T-helper 2 cell treated with Interferon-gamma antibody and Interleukin-4, amounts not matched to agents 5 μg/mL and 100 μg/mL, for 36 hours (primary cell): ENCODE measurements around the gene ERFL.

Experiments used
- DNase-seq: peaks from one replicate; pipeline ENCODE4 v3.0.0; 2021; ENCODE audit warnings: low spot score
- H3K27ac Mint-ChIP-seq: one replicate; pipeline ENCODE4 v1.8.0; 2021; ENCODE audit warnings: mild to moderate bottlenecking, mixed read lengths
- H3K27me3 Mint-ChIP-seq: one replicate; pipeline ENCODE4 v1.8.0; 2021; ENCODE audit warnings: low read depth, mixed read lengths
- H3K36me3 Mint-ChIP-seq: one replicate; pipeline ENCODE4 v1.8.0; 2021; ENCODE audit warnings: low read depth, mixed read lengths
- H3K4me1 Mint-ChIP-seq: one replicate; pipeline ENCODE4 v1.8.0; 2021; ENCODE audit warnings: low read depth, mixed read lengths
- H3K4me3 Mint-ChIP-seq: one replicate; pipeline ENCODE4 v1.8.0; 2022; ENCODE audit warnings: mild to moderate bottlenecking, moderate library complexity, mixed read lengths
- H3K9me3 Mint-ChIP-seq: one replicate; pipeline ENCODE4 v1.8.0; 2021; ENCODE audit warnings: mixed read lengths

The ERFL gene

DNA sequence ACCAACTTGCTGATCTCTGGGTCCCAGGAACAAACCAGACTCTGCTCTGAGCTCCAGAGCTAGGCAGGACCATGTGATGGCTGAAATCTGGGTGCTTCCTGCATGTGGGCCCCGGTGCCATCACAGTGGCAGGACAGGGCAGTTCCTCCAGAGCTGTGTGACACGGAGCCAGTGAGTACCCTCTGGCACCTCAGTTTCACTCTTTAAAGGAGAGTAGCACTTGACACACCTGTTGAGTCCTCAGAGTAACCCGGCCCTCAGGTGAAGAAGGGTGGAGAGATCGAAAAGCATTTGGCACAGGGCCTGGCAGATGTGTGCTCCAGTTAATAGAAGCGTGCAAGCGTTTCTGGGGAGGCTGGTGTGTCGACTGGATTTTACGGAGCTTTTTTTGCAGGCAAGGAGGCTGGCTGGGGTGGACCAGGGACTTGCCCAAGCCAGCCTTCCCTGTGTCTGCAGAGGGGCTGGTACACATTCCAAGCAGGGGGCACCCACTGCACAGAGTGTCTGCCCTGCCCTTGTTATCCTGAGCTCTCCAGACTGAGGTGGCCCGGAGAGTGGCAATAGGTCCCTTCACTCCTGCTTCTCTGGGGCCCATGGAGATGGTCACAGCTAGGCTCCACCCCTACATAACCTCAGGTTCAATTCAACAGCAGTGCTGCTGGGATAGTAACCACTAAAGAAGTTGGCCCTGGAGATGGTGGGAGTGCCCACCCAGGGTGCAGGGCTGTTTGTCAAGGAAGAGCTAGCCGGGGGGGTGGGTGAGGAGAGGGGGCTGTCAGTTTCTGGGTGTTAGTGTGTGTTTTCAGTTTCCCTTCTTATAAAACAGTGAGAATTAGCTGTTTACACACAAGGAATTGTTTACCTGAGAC, 59.9 kb downstream of the ERFL start:
- H3K27ac Mint-ChIP-seq, result peak overlapping the region; percentile 70
- peaks cover 60% of the 10 kb centered on the region for H3K4me1 Mint-ChIP-seq
- H3K9me3 Mint-ChIP-seq, result no peaks in the 10 kb centered on the region
- H3K27me3 Mint-ChIP-seq, result no peaks in the 10 kb centered on the region
- peak overlapping the region; percentile 41 for H3K4me3 Mint-ChIP-seq
- H3K36me3 Mint-ChIP-seq, result peaks cover 73% of the 10 kb centered on the region
- DNase-seq, result no peak

DNA sequence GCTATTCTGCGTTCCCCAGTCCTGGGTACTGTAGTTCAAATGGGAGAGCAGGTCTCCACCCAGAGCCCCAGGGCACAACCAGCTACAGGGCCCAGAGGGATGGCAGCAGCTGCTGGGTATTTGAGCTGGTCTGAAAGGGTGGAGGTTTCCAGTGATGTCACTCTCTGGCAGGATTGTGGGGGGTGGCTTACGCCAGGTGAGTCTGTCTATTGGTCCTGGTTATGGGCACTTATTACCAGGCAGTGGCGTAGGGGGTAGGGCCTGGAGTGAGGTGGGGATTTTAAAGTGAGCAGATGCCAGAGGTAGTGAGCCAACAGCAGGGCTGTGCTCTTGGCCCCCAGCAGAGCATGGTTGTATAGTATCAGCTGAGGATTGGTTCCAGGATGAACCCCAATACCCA, 62.0 kb downstream of the ERFL start:
- no peaks in the 10 kb centered on the region for H3K27me3 Mint-ChIP-seq
- peaks cover 63% of the 10 kb centered on the region for H3K4me1 Mint-ChIP-seq
- no peaks in the 10 kb centered on the region for H3K9me3 Mint-ChIP-seq
- no peak for DNase-seq
- peak overlapping the region; percentile 40 for H3K4me3 Mint-ChIP-seq
- H3K27ac Mint-ChIP-seq, result peak overlapping the region; percentile 45
- H3K36me3 Mint-ChIP-seq, result peaks cover 78% of the 10 kb centered on the region

DNA sequence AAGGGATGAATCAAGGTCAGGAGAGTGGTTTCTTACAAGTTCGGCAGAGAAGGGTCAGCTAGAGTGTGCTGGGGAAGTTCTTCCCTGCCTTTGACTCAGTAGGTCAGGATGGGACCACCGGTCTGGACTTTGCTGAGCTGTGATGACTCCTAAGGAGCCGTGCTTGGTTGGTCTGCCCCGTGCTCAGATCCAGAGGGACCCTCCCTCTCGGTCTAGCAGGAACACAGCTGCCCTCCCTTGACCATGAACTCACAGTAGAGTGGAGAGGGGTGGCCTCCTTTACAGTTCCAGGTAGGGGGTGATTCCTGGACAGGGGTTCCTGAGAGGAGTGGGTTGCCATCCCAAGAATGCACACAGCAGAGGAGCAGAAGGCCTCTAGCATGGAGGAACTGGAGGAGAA, 63.9 kb downstream of the ERFL start:
- Mint-ChIP-seq H3K4me1 (peaks cover 53% of the 10 kb centered on the region), H3K4me3 (peak overlapping the region; percentile 33), H3K36me3 (peaks cover 71% of the 10 kb centered on the region), H3K27me3 (no peaks in the 10 kb centered on the region), H3K9me3 (no peaks in the 10 kb centered on the region), H3K27ac (peak overlapping the region; percentile 39)
- DNase-seq, result no peak

DNA sequence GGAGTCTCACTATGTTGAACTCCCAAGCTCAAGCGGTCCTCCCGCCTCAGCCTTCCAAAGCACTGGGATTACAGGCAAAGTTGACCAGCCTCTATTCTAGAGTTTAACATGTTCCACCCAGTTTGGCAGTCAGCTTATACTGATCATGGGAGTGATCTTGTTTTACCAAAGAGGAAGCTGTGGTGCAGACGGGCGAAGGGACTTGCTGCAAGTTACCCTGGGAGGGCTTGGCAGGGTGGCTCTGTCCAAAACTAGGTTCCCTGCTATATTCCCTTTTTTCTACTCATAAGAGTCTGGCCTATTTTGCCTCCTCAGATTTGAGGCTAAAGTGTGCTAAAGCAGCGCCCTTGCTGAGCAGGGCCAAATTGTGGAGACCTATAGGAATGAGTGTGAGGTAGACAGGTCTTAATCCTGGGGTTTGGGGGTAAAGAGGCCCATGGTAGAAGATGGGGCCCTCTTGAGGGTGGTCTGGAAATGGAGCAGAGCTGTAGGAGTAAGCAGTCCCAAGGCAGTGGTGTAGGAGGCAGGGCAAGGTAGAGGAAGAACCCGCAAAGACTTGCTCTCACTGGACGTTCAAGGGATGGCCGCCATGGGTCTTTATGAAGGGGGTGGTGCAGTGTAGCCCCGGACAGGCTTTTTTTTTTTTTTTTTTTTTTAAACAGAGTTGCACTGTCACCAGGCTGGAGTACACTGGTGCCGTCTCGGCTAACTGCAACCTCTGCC, 64.9 kb downstream of the ERFL start:
- peaks cover 47% of the 10 kb centered on the region for H3K4me1 Mint-ChIP-seq
- peaks cover 64% of the 10 kb centered on the region for H3K36me3 Mint-ChIP-seq
- peak overlapping the region; percentile 60 for H3K27ac Mint-ChIP-seq
- H3K27me3 Mint-ChIP-seq, result no peaks in the 10 kb centered on the region
- no peak for DNase-seq
- no peaks in the 10 kb centered on the region for H3K9me3 Mint-ChIP-seq
- H3K4me3 Mint-ChIP-seq, result peak overlapping the region; percentile 97

DNA sequence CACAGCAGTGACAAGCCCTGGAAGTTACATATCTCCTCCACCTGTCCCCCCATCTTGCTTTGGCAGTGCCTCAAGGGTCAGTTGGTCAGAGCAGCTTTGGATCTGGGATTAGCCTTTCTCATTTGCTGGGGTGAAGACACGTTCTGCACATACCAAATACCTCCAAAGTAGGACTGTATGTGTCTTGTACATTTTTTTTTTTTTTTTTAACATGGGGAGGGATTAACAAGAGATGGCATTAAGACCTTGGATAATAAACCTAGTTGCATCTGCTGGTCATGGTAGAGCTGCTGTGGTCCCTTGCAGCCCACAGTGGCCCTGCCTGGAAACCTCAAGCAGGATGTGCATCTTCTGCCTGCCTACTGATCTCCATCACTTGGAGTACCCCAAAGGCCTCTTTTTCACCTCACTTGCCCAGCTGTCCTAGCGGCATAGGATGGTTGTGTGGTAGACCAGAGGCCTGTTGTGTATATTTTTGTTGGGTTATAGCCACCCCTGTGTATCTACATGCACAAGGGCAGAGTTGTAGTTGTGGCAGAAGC, 65.7 kb downstream of the ERFL start:
- Mint-ChIP-seq H3K4me1 (peaks cover 40% of the 10 kb centered on the region), H3K27ac (peak overlapping the region; percentile 18), H3K4me3 (peak overlapping the region; percentile 97), H3K36me3 (peaks cover 55% of the 10 kb centered on the region), H3K27me3 (no peaks in the 10 kb centered on the region), H3K9me3 (no peaks in the 10 kb centered on the region)
- DNase-seq, result no peak

DNA sequence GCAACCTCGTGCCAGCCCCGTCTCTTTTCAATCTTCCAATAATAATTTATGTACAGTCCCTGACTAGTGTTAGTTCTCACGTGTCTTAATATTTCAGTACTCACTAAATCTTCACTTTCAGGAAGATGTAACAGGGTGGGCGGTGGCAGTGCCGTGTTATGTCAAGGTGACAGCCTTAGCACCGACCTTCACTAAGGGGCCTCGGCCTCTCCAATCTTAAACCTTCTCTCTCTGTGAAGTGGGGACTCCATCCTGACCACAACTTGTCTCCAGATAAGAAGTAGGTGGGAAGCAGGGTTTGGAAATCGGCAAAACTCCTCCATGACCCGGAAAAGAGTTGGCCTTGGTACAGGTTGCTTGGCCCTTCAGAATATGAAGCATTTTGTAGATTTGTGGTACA, 66.4 kb downstream of the ERFL start:
- Mint-ChIP-seq H3K9me3 (no peaks in the 10 kb centered on the region), H3K27me3 (no peaks in the 10 kb centered on the region), H3K36me3 (peaks cover 54% of the 10 kb centered on the region), H3K4me1 (peaks cover 40% of the 10 kb centered on the region), H3K4me3 (peak overlapping the region; percentile 97), H3K27ac (peak overlapping the region; percentile 78)
- DNase-seq, result no peak

DNA sequence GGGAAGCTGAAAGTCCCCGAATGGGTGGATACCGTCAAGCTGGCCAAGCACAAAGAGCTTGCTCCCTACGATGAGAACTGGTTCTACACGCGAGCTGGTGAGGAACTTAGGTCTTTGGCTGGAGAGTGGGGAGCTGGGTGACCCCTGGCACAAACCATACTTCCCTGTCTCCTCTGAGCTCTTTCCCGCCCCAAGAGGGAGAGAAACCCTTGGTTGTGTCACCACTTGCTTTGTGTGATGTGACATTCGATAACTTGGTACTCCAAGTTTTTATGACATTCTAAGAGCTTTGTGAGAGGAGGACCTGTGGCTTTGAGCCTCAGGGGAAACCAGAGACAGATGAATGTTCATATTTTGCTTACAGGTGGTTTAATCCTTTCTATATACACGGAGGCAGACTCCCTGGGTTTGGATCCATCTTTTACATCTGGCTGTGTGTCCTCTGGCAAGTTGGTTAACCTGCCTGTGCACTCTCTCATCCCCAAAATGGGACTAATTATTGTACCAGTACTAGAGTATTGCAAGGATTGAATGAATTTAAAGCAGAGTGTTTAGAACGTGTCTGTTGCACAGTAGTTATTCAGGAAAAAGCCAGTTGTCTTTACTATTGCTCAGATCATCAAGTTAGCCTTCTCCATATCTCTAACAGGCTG, 67.0 kb downstream of the ERFL start:
- peaks cover 50% of the 10 kb centered on the region for H3K36me3 Mint-ChIP-seq
- peak overlapping the region; percentile 87 for H3K27ac Mint-ChIP-seq
- peak overlapping the region; percentile 97 for H3K4me3 Mint-ChIP-seq
- DNase-seq, result no peak
- no peaks in the 10 kb centered on the region for H3K27me3 Mint-ChIP-seq
- H3K9me3 Mint-ChIP-seq, result no peaks in the 10 kb centered on the region
- peaks cover 37% of the 10 kb centered on the region for H3K4me1 Mint-ChIP-seq

DNA sequence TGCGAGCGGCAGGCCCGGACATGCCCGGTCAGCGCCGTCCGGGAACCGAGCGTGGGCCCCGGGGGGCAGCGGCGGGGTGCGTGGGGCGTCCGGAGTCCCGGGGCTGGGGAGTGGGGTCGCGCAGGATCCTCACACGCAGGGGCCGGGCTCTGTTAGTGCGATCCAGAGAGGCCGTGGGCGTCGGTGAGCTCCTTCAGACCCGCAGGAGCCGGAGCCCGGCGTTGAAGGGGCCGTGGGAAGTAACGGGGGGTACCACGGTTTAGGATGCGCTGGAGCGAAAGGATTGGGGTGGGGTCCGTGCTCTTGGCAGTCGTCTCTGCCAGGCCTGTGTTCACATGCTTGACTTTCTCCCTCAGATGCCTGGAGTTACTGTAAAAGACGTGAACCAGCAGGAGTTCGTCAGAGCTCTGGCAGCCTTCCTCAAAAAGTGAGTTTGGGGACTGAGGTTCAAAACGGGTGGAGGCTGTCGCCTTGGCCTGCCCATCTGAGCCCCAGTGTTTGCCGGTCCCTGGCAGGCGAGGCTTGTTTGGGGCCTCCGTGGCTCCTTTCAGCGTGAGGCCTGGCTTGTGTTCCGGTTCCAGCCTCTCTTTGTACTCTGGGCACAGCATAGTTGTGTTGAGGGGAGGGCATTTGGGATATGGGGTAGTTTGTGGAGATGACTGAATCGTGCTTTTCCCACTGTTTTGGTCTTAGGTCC, 67.7 kb downstream of the ERFL start:
- Mint-ChIP-seq H3K36me3 (peaks cover 47% of the 10 kb centered on the region), H3K4me3 (peak overlapping the region; percentile 97), H3K27me3 (no peaks in the 10 kb centered on the region), H3K4me1 (peaks cover 37% of the 10 kb centered on the region), H3K9me3 (no peaks in the 10 kb centered on the region), H3K27ac (peak overlapping the region; percentile 87)
- DNase-seq, result no peak

DNA sequence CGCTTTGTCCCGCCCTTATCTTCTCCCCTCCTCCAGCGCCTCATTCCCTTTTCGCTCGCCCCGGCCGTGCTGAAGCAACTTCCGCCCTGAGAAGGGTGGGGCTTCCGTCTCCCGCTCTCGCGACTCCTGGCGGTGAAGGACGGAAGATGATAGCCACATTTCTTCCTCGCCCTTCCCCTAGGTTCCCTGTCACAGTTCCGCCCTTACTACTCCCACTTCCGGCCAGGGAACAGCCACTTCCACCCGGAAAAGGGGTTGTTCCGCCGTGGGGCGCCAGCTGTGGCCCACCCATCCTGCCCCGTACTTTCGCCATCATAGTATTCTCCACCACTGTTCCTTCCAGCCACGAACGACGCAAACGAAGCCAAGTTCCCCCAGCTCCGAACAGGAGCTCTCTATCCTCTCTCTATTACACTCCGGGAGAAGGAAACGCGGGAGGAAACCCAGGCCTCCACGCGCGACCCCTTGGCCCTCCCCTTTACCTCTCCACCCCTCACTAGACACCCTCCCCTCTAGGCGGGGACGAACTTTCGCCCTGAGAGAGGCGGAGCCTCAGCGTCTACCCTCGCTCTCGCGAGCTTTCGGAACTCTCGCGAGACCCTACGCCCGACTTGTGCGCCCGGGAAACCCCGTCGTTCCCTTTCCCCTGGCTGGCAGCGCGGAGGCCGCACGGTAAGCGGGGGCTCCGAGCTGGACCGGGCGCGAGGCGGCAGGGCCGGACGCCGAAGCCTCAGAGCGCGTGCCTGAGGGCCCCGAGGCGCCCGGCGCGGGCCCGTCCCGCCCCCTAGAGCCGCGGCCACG, 68.4 kb downstream of the ERFL start, which contains the start of gene RPS19:
Gene RPS19 (plus strand): TSS at position 638 of the 801 bp plus-strand sequence. CDS start 520 bp downstream, outside the sequence.
- H3K4me3 Mint-ChIP-seq, result peak within 1 kb of the TSS; percentile 97
- peaks cover 42% of the 10 kb centered on the region for H3K36me3 Mint-ChIP-seq
- peaks cover 37% of the 10 kb centered on the region for H3K4me1 Mint-ChIP-seq
- DNase-seq, result peak; percentile 97
- peaks cover 4% of the 10 kb centered on the region for H3K27me3 Mint-ChIP-seq
- H3K9me3 Mint-ChIP-seq, result no peaks in the 10 kb centered on the region
- H3K27ac Mint-ChIP-seq, result peak within 1 kb of the TSS; percentile 95

DNA sequence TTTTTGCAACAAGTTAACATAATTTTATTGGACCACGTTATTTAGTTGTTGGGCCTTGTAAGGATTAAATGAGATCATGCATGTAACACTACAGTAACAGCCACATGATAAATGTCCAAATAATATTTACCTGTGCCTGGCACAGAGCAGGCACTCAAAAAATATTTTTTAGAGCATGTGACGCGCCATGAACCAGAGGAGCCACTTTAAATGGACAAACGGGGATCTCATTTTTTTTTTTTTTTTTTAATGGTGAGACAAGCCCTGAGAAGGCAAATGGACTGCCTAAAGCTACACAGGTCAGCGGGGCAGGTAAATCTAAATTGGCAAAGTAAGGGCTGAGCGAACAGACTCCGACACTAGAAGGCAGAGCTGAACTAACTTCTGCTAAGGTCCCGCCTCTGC, 69.0 kb downstream of the ERFL start:
- H3K27ac Mint-ChIP-seq, result peak overlapping the region; percentile 95

More for the DNA sequence above, 69.0 kb downstream of the ERFL start:
- DNase-seq, result no peak
- Mint-ChIP-seq H3K9me3 (no peaks in the 10 kb centered on the region), H3K4me3 (peak overlapping the region; percentile 91), H3K36me3 (peaks cover 36% of the 10 kb centered on the region), H3K4me1 (peaks cover 31% of the 10 kb centered on the region), H3K27me3 (peaks cover 10% of the 10 kb centered on the region)
